ENCODE results near the gene DOCK6.
"Not testable (repeated sequence)": the region's sequence is repeated elsewhere in the genome, so short reads cannot be mapped to it uniquely, and the experiment has no call there.

The DOCK6 gene

DNA sequence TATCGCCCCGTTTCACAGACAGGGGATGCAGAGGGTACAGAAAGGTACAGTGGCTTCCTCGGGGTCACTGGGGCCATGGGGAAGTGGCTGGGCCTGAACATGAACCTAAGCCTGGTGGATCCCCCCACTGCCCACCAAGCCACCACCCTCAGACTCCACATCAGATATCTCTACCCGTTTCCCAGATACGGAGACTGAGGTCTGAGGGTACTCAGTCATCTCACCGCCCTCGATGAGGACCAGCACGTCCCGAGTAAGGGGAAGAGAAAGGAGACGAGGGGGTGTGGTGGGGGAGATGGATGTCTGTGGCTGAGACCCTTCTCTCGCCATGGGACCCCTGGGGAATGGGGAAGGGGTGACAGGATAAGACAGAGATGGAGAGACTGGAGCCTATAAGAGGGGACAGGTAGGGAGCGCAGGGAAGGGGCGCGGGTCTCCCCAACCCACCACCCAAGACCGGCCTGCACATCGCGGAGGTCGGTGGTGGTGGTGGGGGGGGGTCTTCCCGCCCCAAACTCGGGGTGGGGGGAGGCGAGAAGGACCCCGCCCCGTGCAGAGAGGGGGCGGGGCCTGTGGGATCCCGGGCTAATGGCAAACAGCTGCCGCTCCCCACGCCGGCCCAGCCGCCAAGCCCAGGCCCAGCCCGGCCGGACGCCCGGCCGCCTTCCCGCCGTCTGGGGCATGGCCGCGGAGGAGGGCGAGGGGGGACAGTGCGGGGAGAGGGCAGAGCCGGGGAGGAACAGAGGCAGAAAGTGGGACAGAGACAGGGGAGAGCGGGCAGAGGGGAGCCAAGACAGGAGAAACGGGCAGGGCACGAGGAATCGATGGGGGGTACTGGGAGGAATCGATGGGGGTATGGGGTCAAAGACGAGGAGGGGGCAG, 65.7 kb downstream of the DOCK6 start:
- DNase-seq: peak; percentile 63

DNA sequence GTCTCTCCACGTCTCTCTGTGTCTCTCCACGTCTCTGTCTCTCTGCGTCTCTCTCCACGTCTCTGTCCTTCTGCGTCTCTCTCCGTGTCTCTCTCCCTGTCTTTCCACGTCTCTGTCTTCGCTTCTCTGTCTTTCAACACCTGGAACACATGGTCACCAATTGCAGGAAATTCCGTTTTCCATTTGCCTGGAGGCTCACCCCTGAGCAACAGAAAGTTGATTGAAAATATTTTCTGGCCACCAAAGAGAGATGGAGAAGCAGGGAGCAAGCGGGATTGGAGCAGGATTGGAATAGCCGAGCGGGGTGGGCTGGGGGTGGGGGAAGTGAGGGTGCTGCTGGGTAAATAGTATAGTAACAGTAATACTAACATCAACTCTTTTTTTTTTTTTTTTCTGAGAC, 66.6 kb downstream of the DOCK6 start:
- DNase-seq: no peak

DNA sequence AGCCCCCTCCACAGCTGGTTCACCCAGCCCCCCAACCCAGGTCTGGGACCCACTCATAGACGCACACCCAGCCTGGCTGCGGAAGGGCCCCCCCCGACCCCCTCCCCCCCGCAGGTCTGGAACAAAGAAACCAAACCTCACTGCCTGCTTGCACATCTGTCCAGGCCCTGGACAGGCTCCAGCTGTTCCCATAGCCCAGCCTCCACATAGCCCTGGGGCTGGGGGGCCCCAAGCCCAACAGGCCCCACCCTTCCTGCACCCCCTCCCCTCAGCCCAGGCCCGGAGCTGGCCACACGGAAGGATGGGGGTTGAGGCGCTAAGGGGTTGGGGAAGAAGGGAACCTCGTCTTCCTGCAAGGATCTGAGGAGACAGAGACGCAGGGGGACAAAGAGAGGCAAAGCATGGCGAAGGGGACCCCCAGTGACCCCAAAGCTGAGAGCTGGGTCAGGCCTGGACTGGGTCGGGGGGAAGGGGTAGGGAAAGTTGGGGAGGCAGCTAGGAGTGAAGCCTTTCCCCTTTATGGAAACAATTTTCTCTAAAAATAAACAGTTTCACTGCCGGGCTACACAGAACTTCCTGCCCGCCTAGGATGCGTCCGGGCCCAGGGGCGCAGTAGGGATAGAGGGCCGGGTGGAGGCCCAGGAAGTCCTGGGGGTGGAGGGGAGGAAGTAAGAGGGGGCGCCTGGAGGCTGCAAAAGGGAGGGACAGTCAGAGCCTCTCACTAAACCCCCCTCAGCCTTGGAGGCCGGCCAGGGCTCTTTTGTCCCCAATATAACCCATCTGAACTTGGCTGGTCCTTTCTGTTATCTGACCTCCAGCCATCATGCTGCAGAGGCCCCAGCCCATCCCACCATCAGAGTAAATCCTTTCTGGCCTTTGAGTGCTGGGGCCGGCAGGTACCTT, 67.4 kb downstream of the DOCK6 start:
- DNase-seq: no peak

DNA sequence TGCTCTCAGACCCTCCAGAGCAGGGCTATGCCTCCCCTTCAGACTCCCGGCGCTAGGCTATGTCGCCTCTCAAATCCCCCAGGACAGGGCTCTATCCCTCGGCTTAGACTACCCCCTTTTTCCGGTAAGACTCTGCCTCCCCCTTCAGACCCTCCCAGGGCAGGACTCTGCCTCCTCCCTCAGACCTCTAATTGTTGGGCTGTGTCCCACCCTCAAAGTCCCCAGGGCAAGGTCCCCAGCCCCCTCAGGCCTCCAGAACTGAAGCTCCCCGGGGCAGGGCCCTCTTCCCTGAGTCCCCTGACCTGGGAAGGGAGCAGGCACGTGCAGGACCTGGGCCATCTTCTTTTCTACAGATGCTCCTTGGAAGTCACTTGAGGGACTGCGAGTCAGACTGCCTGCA, 68.2 kb downstream of the DOCK6 start:
- DNase-seq: no peak

DNA sequence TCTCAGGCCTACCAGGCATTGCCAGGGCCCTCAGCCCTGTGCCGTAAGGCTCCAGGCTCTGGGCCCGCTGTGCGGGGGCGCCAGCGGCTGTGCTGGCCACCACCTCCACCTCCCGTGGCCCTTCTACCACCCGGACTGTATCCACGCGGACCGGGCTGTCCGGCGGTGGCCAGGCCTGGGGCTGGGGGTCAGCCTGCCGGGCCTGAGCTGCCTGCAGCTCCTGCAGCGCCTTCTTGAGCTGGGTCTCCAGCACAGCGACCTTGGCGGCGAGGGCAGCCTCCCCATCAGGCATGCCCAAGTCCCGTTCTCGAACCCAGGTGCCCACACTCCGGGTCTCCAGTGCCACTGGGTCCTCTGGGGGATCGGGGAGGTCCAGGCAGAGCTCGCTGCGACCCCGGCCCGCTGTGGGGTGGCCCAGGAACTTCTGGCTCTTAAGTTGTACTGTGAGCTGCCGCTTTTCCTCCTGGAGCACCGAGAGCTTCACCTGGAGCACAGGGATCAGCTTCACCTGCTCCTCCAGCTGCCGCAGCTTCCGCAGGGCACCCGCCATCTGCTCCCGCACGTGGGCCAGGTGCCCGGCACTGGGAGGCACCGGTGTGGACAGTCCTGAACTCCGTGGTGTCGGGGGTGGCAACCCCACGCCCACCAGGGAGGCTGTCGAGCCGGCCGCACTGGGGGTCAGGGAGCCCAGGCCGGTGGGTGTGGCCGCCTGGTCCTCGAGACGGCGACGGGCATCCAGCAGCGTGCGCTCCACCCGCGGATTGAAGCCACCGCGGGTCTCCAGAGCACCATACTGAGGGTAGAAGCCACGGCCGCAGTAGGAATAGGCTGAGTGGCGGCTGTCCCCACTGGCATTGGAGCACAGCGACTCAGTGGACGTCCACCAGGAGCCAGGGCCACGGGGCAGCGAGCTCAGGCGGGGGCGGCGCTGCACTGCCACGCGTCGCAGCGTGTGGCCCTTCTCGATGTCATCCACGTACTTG, 69.1 kb downstream of the DOCK6 start:
- DNase-seq: no peak

DNA sequence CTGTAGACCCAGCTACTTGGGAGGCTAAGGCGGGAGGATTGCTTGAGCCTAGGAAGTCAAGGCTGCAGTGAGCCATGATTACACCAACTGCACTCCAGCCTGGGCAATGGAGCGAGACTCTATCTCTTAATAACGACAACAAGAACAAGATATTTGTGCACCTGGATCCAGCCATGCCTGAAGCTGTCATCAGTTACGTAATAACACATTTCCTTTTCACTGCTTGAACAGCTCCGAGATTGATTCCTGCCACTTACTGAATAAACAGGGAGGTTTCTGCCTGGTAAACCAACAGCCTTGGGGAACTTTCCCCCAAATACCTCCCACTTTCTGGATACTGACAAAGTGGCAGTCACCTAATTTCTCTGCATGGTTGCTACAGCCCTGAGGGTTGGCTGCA, 70.4 kb downstream of the DOCK6 start:
- no peak for DNase-seq

DNA sequence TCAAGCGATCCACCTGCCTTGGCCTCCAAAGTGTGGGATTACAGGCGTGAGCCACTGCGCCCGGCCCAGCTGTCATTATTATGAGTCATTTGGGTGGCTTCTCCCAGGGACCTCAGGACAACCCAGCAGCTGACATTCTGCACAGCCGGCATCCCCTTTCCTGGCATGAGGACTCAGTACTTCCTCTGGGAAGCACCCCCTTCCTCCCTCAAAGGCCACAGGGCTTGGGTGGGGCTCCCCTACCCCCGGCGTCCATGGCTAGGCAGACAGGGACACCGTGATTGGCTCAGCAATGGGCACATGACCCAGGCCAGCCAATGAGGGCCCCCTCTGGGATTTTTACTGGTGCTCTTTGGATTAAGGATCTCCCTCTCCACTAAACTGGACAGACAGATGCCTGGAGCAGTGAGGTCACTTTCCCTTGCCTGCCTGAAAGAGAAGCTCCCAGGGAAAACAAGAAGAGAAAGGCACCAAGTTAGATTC, 71.0 kb downstream of the DOCK6 start:
- peak; percentile 39 for DNase-seq

DNA sequence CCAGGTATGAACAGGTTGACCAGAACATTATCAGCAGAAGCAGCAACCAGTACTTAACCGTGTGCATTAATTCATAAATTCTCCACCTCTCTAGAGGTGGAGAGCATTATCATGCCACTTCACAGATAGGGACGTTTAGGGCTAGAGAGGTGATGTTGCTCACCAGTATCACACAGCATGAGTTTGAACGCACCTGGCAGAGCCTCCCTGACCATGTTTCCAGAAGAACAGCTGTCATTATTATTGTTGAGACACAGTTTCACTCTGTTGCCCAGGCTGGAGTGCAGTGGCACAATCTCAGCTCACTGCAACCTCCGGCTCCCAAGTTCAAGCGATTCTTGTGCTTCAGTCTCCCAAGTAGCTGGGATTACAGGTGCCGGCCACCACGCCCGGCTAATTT, 71.8 kb downstream of the DOCK6 start:
- DNase-seq: no peak

DNA sequence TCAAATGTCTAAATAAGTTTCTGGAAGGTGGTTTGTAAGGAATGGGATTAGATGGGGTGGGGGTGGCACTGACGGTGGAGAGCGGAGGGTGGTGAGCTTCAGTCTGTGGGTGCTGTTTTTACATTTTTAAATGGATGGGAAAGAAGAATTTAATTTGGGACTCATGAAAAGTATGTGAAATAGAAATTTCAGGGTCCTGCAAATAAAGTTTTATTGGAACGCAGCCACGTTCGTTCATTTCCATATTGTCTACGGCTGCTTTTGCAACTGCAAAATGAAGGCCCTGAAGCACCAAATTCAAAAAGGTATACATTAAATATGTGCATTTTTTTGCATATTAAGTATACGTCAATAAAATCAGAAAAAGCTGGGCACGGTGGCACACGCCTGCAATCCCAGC, 74.9 kb downstream of the DOCK6 start:
- DNase-seq: no peak

DNA sequence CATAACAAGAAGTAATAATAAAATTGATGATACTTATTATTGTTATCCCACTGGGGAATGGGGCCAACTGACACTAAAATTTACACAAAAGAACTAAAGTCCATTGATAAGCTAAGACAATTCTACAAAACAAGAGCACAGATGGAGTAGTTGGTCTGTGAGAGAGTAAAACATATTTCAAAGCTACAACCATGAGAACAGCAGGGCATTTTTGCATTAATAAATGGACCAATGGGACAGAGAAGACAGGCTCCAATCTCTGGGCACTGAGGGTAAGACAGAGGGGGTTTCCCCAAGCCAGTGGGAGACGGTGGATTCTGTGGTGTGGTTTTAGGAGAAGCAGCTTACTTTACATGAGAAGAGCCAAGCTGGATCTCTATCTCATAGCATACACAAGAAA, 79.3 kb downstream of the DOCK6 start:
- DNase-seq: no peak

DNA sequence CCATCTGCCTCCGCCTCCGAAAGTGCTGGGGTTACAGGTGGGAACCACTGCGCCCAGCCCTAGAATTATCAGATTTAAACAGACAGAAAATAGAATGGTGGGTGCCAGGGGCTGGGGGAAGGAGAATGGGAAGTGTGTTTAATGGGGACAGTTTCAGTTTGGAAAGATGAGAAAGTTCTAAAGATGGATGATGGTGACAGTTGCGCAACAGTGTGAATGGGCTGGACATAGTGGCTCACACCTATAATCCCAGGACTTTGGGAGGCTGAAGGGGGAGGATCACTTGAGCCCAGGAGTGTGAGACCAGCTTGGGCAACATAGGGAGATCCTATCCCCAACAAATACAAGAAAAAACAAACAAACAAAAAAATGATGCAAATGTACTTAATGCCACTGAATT, 80.8 kb downstream of the DOCK6 start:
- no peak for DNase-seq

DNA sequence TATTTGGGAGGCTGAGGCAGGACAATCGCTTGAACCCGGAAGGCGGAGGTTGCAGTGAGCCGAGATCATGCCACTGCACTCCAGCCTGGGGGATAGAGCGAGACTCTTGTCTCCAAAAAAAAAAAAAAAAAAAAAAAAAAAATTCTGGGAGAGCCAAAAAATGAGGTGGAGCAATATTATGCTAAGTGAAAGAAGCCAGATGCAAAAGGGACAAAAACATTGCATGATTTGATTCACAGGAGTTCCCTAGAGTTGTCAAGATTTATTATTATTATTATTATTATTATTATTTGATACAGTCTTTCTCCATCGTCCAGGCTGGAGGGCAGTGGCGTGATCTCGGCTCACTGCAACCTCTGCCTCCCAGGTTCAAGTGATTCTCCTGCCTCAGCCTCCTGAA, 81.3 kb downstream of the DOCK6 start:
- not testable (repeated sequence) for DNase-seq

DNA sequence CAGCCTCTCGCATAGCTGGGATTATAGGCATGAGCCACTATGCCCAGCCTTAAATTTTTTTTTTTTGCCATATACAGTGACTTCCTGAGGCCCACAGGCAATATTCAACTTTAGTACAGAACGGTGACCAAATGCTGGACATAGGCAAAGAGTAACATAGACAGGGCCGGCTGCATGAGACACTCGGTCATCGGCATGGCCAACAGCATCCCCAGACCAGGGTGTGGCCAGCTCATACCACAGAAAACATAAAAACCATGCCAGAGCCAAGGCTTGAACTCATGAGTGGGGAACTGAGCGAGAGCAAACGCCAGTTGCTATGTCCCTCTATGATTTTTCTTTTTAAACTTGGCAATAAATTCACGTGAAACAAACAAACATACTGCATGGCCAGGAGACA, 82.0 kb downstream of the DOCK6 start:
- DNase-seq: no peak

DNA sequence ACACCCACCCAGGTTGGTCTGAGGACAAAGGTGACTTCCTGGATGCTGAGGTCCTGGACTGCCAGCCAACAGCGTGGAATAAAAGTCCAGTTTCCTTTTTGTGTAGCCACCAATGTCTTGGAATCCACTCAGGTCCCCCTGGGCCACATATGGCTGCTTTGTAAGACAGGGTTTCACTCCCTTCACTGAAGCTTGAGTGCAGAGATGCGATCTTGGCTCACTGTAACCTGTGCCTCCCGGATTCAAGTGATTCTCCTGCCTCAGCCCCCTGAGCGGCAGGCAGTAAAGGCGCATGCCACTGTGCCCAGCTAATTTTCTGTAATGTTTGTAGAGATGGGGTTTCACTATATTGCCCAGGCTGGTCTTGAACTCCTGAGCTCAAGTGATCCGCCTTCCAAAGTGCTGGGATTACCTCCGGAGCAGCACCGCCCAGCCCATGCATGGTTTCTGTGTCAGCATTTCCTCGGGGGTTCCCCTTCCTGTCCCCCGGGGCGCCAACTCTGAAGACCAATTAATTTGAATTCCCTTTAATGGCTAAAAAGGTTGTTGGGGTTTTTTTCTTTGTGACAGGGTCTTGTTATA, 82.5 kb downstream of the DOCK6 start:
- DNase-seq: no peak

DNA sequence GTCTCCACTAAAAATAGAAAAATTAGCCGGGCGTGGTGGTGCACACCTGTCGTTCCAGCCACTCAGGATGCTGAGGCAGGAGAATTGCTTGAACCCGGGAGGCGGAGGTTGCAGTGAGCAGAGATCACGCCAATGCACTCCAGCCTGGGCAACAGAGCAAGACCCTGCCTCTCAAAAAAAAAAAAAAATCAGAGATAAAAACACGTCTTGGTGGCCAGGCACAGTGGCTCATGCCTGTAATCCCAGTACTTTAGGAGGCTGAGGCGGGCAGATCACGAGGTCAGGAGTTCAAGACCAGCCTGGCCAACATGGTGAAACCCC, 83.2 kb downstream of the DOCK6 start:
- DNase-seq: not testable (repeated sequence)

DNA sequence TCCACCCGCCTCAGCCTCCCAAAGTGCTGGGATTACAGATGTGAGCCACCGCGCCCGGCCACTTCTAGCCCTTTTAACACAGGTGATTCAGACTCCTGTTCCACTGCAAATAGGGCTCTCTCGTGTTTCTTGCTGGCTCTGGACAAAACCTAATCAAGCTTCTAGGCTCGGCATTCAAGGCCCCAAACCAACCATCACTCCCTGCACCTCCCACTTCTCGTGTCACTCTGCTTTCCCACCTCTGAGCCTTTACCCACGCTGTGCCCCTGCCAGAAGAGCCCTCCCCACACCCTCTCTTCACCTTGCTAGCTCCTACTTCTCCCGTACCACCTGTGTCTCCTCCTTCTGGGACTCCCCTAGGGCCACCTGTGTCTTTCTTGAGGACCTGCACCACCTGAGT, 84.7 kb downstream of the DOCK6 start:
- DNase-seq: no peak

DNA sequence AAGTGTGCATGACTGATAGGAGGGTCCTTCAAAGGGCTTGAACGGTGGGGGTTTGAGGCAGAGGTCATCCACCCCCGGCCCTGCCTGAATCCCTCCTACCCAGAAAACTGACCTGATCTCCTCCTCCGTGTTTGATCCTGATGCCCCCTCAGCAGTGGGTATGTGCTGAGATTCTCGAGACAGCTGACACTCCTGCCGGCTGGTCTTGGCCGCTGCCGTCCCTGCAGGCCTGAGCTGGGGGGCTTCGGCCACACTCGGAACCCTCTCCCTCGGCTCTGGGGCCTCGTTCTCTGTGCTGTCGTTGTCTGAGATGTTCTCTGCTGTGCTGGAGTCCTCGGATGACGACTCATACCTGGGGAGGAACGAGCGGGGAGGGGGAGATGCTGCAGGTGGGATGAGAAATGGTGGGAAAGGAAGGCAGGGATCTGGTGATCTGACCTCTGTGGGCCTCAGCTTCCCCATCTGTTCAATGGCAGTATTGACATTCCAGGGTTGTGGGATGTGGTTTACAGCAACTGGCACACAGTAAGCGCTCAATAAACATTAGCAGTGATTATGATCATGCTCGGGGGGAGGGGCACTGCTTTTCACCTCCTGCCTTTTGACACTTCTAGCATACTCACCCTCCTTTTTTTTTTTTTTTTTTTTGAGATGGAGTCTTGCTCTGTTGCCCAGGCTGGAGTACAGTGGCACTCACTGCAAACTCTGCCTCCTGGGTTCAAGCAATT, 85.7 kb downstream of the DOCK6 start:
- DNase-seq: no peak

DNA sequence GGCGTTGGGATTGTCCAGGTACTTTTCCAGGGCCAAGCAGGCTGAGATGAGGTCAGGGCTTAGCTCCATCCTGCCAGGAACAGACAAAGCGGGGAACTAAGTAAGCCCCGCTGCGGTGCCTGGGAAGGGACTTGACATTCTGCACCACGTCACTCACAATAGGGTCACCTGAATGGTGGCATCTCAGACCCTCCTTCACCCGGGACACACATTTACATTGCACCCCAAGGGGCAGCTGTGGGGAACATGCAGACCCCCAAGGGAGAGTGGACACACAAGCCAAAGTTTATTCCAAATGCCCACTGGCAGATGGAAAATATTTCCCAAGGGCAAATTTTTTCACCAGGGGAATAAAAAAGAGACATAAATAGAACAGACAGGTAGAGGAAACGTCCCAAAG, 86.4 kb downstream of the DOCK6 start:
- DNase-seq: no peak

DNA sequence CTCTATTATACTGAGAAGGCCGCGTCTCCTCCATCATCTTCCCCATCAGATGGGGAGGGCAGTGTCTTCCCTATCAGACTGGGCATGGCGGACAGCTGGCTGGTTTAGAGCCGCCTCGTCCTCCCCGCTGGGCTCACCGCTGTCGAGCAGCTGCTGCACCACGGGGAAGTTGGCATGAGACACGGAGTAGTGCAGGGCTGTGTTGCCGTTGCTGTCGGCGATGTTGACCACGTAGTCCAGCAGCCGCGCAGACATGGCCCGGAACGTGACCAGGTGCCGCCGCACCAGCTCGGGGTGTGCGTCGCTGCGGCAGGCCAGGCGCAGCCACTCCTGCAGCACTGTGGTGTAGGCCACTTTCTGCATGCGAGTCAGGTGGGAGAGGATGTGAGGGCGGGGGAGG, 88.0 kb downstream of the DOCK6 start:
- DNase-seq: no peak

DNA sequence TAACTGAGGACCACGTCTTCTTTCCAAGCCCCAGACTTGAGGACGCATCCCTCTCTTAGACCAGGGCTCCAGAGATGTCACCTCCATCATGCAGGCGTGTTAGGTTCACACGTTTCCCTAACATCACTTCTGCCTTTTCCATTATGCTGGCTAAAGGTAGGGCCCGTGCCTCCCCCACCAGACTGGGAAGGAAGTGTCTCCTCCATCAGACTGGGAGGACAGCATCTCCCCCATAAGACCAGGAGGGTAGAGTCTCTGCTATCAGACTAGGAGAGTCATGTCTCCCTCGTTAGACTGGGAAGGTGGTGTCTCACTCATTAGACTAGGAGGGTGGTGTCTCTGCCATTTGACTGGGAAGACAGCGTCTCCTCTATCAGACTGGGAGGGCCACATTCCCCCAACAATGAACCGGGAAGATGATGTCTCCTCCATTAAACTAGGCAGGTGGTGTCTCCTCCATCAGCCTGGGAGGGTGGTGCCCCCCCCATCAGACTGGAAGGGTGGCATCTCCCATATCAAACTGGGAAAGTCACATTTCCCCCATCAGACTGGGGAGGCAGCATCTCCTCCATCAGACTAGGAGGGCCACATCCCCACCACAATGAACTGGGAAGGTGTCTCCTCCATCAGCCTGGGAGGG, 88.7 kb downstream of the DOCK6 start:
- DNase-seq: no peak

DNA sequence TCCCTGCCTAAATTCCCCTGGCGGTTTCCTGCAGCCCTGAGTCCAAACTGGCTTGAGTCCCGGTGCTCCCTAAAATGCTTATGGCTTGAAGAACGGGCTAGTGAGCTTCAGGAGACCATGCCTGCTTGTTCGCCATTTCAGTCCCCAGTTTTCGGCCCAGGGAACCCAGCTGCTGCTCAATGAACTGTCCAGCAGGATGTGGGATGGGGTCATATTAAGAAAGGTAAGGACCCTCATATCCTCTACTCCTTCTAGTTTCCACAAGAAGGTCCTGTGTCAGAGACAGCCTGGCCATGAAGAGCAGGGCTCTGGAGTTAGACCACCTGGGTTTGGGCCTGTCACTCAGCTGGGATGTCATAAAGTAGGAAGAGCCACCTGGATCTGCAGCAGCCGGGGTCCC, 89.7 kb downstream of the DOCK6 start:
- DNase-seq: no peak

All from DMS53 (cell line).